Measurements from ENCODE around the gene CDH11. TPM values are rescaled to one million over a fixed set of nuclear protein-coding genes. Genes with fewer than 3 reads are reported as not detected.

CDH11 gene
- total RNA-seq, 1 experiment from 2014 or later, result 0.64 TPM

DNA sequence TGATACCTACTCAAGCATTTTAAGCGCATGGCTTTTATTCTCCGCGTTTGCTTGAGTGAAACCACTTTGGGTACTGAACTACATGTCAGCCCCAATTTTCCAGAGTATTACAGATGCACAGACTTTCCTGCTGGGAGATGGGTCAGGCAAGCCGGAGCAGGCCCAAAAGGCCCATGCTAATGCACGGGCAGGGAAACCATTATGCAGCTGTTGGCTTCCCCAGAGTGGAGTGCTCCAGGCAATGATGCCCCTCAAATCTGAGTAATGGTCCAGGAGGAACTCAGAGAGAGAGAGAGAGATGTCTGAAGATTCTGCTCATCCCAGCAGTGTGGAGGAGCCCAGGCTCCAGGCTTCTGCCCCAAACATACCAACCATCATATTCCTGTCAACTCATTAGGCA lies 80.2 kb downstream of the CDH11 start:
- BruUV-seq (replicated peaks), result no TSS peak
- no peaks in the 10 kb centered on the region for H3K27me3 ChIP-seq (ENCODE audit: control insufficient read depth, insufficient read depth, low read length)
- in situ Hi-C loops (cut with HindIII; ENCODE audit: low pct_unique_long_range_greater_than_20kb, low sequenced_read_pairs), result no loop called here

GRCh38 chr16:65038100-65038499 lies 83.8 kb downstream of the CDH11 start:
- H3K27ac ChIP-seq (ENCODE audit: low read length), result no peak overlapping the region
- no peaks in the 10 kb centered on the region for H3K27me3 ChIP-seq (ENCODE audit: control insufficient read depth, insufficient read depth, low read length)
- intact Hi-C loops (cut with micrococcal nuclease; ENCODE audit: unreplicated experiment) (no loop called here), in situ Hi-C loops (cut with HindIII; ENCODE audit: low pct_unique_long_range_greater_than_20kb, low sequenced_read_pairs) (no loop called here)
- H3K9me3 ChIP-seq (ENCODE audit: control insufficient read depth, insufficient read depth, low read depth, low read length), result no peaks in the 10 kb centered on the region
- POLR2A ChIA-PET, result no interaction called here
- CTCF ChIA-PET, result no interaction called here
- DNase-seq (ENCODE audit: low read depth, low spot score) (no peak), ATAC-seq (no peak)
- H3K36me3 ChIP-seq (ENCODE audit: control insufficient read depth, insufficient read depth, low read length), result no peaks in the 10 kb centered on the region
- BruUV-seq (replicated peaks), result no TSS peak
- no peak for TF ChIP-seq TCF7L2 (IDR thresholded peaks at IDR 0.05; ENCODE audit: low read depth, low read length)
- TF ChIP-seq SIN3A (IDR thresholded peaks at IDR 0.05; ENCODE audit: borderline replicate concordance, insufficient read depth, low read depth, low read length), result no peak
- no peak for TF ChIP-seq CTCF (IDR thresholded peaks at IDR 0.05)
- no peak for TF ChIP-seq REST (IDR thresholded peaks at IDR 0.05; ENCODE audit: insufficient read depth in 1 of 2, low read depth in 2 of 2, low read length in 1 of 2)
- no peak for TF ChIP-seq POLR2AphosphoS5 (IDR thresholded peaks at IDR 0.05; ENCODE audit: low read depth, low read length)
- H3K4me3 ChIP-seq (ENCODE audit: low read depth in 2 of 2, low read length in 2 of 2), result no peak overlapping the region
- no peaks in the 10 kb centered on the region for H3K4me1 ChIP-seq (ENCODE audit: control insufficient read depth, insufficient read depth, low read length)

More for the DNA sequence above, 80.2 kb downstream of the CDH11 start:
- Histone ChIP-seq H3K4me3 (ENCODE audit: low read depth in 2 of 2, low read length in 2 of 2) (no peak overlapping the region), H3K36me3 (ENCODE audit: control insufficient read depth, insufficient read depth, low read length) (no peaks in the 10 kb centered on the region), H3K9me3 (ENCODE audit: control insufficient read depth, insufficient read depth, low read depth, low read length) (no peaks in the 10 kb centered on the region), H3K4me1 (ENCODE audit: control insufficient read depth, insufficient read depth, low read length) (no peaks in the 10 kb centered on the region), H3K27ac (ENCODE audit: low read length) (no peak overlapping the region)
- ChIA-PET POLR2A (no interaction called here), CTCF (no interaction called here)
- TF ChIP-seq POLR2AphosphoS5 (IDR thresholded peaks at IDR 0.05; ENCODE audit: low read depth, low read length) (no peak), REST (IDR thresholded peaks at IDR 0.05; ENCODE audit: insufficient read depth in 1 of 2, low read depth in 2 of 2, low read length in 1 of 2) (no peak), SIN3A (IDR thresholded peaks at IDR 0.05; ENCODE audit: borderline replicate concordance, insufficient read depth, low read depth, low read length) (no peak), CTCF (IDR thresholded peaks at IDR 0.05) (no peak)
- ATAC-seq, result no peak
- DNase-seq (ENCODE audit: low read depth, low spot score), result no peak
- intact Hi-C loops (cut with micrococcal nuclease; ENCODE audit: unreplicated experiment), result no loop called here
